Measurements from ENCODE around the gene NRG2. TPM values are rescaled to one million over a fixed set of nuclear protein-coding genes. Genes with fewer than 3 reads are reported as not detected.

Gene NRG2
- total and polyA plus RNA-seq, 2 of the 8 experiments (the other 6 are each of a cell fraction or from before 2014, with no cell fraction given), result 0.27 to 0.54 TPM

DNA sequence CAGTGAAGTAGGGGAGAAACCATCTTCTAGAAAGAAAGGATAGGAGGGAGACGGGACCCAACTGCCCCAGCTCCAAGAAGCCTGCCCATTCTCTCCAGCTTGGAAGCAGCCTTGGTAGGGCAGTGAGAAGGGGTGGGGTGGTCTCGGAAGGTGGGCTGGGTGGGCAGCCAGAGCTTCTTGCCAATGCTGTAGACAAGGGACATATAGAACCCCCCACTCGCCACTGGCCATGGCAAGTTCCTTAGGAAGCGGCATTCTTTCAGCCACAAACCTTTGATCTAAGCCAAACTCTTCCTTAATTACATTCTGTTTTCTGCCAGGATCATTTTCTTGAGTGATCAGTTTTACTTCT lies 157.3 kb downstream of the NRG2 start (continued):
- TF ChIP-seq JUN (IDR thresholded peaks at IDR 0.05; ENCODE audit: low read depth, low read length) (no peak), NRF1 (IDR thresholded peaks at IDR 0.05; ENCODE audit: low read depth, low read length) (no peak)

Measured in H1 (cell line).